Fibroblast of villous mesenchyme (primary cell): ENCODE measurements around the gene TTC17. TPM values are rescaled to one million over a fixed set of nuclear protein-coding genes. Genes with fewer than 3 reads are reported as not detected.

Experiments
- DNase-seq: peaks from one replicate; pipeline ENCODE4 v3.0.0-alpha.2; 2010; ENCODE audit warnings: low read depth
- H3K4me3 ChIP-seq: 2 replicates; pipeline ENCODE4 v1.5.1; 2011; ENCODE audit warnings: low read depth, mild to moderate bottlenecking, low read length
- total RNA-seq: library from RNA; depleted of rRNA; stranded (reverse); fragments of >200 nt; gene quantifications from 2 replicates; pipeline ENCODE4 v1.2.3, GENCODE V29; 2012
- TF ChIP-seq, protein P1 (sequence below): IDR thresholded peaks from 2 replicates; pipeline ENCODE4 v1.5.1; 2012; ENCODE audit warnings: low read depth, mild to moderate bottlenecking, low read length; ENCODE audit not compliant: insufficient read depth

The TTC17 gene
- total RNA-seq, 1 donor = 107 TPM

DNA sequence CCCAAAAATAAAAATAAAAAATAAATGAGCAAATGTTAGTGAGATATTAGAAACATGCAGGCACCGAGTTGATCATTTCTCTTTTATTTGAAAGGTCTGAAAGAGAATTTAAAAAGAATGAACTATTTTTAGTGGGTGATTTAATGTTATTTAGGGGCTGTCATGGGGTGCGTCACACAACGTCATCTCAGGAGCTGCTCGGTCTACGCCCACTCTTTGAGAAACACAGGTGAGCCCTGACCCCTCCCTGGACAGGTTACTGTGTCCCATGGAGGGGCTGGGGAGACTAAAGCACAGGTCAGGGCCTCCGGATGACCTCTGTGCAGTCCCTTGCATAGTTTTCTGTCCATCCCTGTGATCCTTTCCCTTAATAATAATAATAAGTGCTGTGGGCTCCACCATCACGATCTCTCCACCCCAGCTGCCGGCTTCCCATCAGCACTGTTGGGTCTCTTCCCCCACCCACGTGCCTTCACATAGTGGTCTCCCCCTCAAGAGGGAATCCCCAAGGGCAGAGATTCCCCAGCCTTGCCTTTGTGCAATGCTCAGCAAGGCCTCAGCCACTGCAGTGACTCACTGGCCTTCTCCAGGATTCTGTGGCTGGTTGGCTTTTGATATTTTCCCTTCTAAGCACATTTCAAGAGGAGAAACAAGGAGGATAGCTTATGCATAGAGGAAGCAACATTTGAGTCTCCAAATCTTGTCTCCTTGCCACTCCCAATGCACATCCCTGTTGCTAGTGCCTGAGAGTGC, 159.9 kb downstream of the TTC17 start:
- no peak for DNase-seq
- H3K4me3 ChIP-seq = no peak overlapping the region
- TF ChIP-seq, protein P1, sequence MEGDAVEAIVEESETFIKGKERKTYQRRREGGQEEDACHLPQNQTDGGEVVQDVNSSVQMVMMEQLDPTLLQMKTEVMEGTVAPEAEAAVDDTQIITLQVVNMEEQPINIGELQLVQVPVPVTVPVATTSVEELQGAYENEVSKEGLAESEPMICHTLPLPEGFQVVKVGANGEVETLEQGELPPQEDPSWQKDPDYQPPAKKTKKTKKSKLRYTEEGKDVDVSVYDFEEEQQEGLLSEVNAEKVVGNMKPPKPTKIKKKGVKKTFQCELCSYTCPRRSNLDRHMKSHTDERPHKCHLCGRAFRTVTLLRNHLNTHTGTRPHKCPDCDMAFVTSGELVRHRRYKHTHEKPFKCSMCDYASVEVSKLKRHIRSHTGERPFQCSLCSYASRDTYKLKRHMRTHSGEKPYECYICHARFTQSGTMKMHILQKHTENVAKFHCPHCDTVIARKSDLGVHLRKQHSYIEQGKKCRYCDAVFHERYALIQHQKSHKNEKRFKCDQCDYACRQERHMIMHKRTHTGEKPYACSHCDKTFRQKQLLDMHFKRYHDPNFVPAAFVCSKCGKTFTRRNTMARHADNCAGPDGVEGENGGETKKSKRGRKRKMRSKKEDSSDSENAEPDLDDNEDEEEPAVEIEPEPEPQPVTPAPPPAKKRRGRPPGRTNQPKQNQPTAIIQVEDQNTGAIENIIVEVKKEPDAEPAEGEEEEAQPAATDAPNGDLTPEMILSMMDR = no peak

DNA sequence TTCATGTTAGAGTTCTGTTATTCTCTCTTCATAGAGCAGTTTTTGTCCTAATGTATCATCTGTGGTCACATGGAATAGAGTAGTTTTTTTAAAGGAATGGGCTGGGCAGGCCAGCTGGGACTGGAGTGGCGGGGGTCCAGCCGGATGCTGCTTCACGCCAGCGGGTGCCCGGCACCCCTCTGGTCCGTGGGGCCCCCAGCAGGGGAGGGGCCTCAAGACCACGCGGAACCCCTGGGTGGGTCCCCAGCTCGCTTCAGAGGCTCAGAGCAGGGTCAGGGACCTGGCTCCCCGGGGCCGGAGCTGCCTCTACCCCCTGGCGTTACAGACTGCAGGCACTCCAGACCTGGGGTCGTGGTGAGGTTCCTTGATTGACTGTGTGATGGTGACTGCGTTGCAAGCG, 162.8 kb downstream of the TTC17 start:
- H3K4me3 ChIP-seq = no peak overlapping the region
- DNase-seq = no peak
- TF ChIP-seq, protein P1 = no peak

DNA sequence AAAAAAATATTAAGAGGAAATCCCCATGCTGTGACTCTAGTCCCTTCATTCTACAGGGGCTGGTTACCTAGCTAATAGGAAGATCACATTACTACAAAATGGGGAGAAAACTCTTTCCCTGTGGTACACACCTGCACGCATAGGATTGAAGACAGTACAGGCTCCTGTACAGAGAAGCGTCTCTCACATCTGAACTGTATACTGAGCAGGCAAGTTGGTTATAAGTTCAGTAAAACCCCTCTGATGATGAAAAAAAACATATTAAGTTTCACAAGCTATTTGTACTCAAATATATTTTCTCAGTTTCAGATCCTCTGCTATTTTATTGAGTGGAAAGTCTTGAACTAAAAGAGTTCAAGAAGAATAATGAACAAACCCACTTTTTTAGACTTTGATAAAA, 164.9 kb downstream of the TTC17 start:
- no peak for DNase-seq
- TF ChIP-seq, protein P1 = no peak
- H3K4me3 ChIP-seq = no peak overlapping the region

DNA sequence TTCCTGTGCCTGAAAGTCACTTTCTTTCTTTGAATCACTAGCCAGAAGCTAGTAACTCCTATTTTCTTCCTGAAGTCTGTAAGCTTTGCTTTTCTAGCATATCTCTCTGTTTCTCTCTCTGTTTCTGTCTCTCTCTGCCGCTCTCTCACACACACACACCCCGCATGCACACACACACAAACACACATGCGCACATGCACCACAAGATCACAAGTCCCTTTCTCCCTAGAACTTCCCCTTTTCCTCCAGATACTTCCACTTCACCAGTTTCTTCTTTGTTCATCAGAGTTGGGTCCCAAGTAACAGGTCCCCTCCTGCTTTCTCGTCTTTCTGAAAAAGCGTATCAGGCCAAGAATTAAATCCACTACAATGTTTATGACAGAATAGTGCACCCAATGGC, 173.3 kb downstream of the TTC17 start:
- no peak for DNase-seq
- H3K4me3 ChIP-seq = no peak overlapping the region
- TF ChIP-seq, protein P1 = no peak

DNA sequence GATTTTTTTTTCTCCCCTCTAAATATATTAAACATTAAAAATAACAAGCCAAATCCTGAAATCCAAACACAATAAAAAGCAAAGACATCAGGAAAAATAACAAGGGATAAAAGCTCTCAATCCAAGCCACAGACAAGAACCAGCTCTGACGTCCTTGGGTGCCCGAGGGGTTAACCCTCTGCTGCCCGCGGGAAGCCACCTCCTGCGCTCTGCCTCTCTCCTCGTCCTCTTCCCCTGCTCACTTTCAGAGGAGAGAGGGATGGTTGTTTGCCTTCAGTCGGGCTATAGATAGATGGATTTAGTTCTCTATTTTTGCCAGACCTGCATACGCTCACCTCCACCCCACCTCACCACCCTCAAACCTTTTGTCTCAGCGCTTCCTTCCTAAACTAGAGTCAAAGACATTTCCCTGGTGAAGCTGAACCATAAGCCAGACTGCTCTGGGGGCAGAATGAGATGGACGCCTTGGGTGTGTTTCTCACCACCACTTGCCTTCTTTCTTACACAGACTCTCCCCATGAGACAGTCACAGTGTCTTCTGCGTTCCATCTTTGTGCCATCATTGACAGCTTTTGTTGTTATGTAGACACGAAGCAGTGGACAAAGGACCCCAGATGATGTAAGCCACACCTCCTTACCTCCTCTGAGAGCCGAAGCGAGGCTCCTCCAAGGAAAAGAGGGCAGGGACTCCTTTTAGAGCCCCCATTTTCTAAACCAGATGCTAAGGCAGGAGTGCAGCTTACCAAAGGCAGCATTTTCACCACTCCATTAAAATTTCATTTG, 179.3 kb downstream of the TTC17 start:
- no peak overlapping the region for H3K4me3 ChIP-seq
- DNase-seq = no peak
- TF ChIP-seq, protein P1 = no peak

DNA sequence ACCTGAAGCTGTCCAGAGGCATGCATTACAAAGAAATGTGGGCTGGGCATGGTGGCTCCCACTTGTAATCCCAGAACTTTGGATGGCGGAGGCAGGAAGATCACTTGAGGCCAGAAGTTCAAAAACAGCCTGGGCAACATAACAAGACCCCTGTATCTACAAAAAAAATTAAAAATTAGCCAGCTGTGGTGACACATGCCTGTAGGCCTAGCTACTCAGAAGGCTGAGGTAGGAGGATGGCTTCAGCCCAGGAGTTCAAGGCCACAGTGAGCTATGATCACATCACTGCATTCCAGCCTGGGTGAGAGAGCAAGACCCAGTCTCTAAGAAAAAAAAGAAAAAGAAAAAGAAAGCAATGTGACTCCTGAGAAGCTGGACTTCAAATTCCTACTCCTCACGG, 183.3 kb downstream of the TTC17 start:
- TF ChIP-seq, protein P1 = no peak
- no peak for DNase-seq
- no peak overlapping the region for H3K4me3 ChIP-seq
